Occipital lobe (tissue), 2 donors: Measurements from ENCODE around the gene CAPN6. TPM values are rescaled to one million over a fixed set of nuclear protein-coding genes. Genes with fewer than 3 reads are reported as not detected.

Experiments used
- DNase-seq: peaks from one replicate; lab custom pipeline; 2025; lab: John Stamatoyannopoulos, UW
- total RNA-seq: library from RNA; depleted of rRNA; stranded (reverse); fragments of >200 nt; gene quantifications from one replicate; pipeline ENCODE4 v1.2.3, GENCODE V29; 2014

The CAPN6 gene, protein sequence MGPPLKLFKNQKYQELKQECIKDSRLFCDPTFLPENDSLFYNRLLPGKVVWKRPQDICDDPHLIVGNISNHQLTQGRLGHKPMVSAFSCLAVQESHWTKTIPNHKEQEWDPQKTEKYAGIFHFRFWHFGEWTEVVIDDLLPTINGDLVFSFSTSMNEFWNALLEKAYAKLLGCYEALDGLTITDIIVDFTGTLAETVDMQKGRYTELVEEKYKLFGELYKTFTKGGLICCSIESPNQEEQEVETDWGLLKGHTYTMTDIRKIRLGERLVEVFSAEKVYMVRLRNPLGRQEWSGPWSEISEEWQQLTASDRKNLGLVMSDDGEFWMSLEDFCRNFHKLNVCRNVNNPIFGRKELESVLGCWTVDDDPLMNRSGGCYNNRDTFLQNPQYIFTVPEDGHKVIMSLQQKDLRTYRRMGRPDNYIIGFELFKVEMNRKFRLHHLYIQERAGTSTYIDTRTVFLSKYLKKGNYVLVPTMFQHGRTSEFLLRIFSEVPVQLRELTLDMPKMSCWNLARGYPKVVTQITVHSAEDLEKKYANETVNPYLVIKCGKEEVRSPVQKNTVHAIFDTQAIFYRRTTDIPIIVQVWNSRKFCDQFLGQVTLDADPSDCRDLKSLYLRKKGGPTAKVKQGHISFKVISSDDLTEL
- total RNA-seq: 0.31 TPM

- no peak for DNase-seq
These were observed at the start of gene CAPN6 for GRCh38 chrX:111270339-111270738. Gene CAPN6 (minus strand): TSS chrX:111270483. CDS start chrX:111263936, 6,547 bp downstream.

GRCh38 chrX:111319451-111319850, 49.2 kb upstream of the CAPN6 start:
- DNase-seq: no peak

DNA sequence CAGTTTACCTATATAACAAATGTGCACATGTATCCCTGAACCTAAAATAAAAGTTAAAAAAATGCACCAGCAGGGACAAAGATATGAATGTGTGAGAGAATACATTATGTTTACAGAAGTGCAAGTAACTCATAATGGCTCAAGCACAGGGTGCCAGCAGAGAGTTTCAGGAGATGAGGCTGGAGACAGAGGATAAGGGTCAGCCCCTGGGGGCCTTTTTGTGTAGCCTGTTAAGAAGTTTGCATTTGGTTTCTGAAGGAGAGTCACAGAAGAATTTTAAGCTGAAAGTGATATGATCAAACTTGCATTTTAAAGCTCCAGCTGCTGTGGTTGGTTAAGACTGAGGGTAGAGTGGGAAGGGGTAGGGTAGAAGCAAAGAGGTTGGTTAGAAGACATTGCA, 48.6 kb upstream of the CAPN6 start:
- no peak for DNase-seq

DNA sequence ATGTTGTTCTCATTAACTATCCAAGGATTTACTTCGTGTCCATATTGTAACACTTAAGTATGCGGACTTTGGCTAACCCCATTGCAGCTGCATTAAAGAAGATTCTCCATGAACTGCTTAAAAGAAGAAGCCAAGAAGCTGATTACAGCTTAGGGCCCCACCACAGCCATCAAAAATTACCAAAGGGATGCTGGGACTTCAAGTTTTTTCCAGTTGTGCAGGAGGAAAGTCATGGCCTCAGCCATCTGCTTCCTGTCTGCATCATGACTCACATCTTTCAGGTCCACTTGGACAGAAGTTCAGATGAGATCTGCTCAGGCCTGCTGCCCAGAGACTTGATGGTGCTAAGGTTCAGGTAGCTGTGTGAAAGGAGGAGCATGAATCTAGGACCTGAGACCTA, 38.8 kb upstream of the CAPN6 start:
- no peak for DNase-seq

- DNase-seq: no peak
These were observed 37.8 kb upstream of the CAPN6 start for GRCh38 chrX:111308039-111308438.

DNA sequence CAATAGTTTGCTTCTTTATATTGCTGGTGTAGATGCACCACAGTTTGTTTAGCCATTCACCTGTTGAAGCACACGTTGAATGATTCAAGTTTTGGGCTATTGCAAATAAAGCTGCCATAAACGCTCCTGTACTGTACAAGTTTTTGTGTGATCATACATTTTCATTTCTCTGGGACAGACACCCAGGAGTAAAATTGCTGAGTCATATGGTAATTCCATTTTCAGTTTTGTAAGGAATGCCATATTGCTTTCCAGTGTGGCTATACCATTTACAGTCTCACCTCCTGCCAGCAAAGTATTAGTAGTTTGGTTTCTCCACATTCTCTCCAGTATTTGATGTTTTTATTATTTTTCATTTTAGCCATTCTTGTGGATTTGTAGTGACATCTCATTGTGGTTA, 32.0 kb upstream of the CAPN6 start:
- no peak for DNase-seq

DNA sequence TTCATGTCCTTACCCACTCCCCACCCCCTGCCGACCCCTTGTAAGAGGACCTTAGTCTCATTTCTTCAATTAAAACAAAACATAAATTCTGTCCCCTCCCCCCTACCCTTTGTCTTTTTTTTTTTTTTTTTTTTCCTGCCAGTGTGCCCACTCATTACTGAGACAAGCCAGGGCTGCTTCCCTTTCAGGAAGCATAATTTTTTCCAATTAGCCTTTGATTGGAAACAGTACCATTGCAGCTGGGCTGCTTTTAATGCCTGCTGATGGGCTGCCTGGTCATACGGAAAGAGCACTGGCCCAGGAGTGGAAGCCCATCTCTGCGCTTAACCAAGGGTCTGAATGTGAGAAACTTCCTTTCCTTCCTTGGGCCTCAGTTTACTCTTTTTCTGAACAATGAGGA, 18.6 kb upstream of the CAPN6 start:
- no peak for DNase-seq

DNA sequence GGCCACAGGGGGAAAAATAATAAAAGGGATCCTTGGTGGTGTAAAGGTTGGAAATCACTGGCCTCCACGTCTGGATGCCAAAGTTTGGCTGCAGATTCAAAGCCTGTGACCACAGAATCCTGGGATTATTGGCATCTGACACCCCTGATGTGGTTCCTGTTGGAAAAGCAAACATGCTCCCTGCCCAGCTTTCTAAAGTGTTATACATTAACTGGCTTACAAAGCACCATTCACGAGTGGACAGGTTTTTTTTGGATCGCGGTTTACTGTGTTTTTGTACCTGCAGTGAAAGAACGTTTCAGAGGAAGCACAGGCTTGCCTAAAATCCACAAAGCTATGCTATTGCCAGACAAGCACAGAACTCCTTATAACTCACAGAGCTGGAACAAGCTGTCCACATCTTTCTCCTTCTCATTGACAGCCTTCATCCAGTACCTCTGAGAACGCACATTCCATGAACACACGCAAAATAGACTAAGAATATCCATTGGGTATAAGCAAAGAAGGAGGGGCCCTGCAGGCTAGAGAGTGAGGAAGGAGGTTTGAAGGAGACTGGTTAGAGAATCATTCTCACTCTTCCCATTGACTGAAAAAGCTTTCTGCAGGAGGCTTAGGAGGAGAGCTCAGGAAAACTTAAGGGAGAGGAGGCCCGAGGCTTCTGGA, 14.5 kb upstream of the CAPN6 start:
- no peak for DNase-seq

DNA sequence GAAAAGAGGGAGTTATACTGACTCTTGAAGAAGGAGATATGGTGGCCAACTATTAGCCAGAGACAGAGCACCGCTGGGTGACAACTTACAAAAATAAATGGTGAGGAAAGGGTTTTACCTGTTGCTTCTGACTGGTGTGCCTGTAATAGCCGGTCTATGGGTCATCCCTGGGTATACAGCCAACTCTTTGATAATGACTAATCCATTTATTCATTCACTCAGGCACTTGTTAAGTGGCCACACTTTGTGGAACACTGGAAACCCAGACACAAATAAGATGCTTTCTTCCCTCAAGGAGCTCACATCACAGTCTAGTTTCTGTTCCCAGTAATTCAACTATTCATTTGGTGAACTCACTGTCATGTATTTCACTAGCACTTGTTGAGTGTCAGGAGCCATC, 13.2 kb upstream of the CAPN6 start:
- no peak for DNase-seq

DNA sequence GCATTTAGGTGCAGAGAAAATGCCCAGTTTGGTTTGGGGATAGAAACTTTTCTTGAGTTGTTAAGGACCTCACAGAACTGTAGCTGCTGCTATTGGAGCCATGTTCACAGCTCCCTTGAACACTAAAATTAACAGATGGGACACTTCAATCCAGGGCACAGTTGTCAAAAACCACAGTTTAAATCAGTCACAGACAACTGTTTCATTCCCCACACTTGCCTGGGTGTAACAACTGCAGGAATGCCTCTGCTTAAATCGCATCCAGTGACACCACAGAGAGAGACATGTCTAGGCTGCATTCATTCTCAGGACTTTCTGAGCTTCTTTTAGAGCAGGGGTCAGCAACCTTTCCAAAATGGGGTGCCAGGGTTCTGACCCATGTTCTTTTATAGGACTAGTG, 12.7 kb upstream of the CAPN6 start:
- no peak for DNase-seq

DNA sequence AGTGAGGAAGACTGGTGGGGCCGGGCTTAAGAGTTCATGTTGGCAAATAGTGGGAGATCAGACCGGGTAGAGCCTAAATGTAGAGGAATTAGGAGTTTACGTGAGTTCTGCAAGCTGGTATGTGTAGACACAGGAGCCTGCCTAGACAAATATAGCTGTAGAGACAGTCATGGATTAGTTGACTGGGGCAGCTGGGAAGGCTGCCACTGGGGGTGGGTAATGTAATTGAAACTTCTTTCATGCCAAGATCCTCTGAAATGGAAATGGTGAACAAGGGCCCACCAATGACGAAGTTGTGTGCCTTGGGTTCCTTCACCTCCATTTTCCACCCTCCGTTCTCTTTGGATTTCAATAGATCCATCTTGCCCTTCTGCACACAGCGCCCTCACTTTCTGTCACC, 11.9 kb upstream of the CAPN6 start:
- no peak for DNase-seq

- DNase-seq: no peak
These were observed 1.8 kb downstream of the CAPN6 start for GRCh38 chrX:111268506-111268905.

DNA sequence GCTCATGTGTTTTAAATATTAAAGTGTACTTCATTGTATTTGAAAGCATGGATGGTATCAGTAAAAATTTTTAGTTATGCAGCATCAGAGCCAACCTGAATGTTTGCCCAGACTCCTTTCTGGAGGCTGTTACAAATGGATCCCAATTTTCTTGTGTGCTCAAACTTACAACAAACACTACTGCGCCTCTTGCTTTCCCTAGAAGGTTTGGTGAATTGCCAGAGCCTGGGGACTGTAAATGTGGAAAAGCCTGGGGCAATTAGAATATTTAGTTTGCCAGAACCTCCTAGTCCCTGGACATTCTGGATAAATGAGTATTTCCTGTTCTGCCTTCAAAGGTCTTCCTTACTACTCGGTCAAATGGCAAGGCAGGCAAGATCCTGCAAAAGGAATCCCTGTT, 4.8 kb downstream of the CAPN6 start:
- DNase-seq: no peak

DNA sequence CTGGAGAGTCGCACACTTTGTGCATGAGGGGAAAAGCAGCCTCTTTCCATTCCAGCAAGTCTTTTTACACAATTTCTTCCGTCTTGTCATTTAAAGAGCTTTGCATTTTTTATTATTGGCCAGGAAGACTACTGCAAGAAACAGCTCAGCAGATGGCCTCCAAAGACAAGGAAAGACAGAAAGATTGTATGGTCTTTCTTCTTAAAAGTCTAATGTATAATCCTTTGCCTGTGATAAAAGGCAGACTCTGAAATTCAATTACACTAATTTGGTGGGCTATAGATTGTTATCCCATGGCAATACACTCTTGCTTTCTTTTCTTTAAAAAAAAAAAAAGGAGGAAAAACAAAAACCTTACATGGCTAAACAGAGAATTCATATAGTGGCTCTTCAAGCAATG, 5.9 kb downstream of the CAPN6 start:
- no peak for DNase-seq

- no peak for DNase-seq
These were observed 8.2 kb downstream of the CAPN6 start for GRCh38 chrX:111262086-111262485.

- DNase-seq: no peak
These were observed 9.8 kb downstream of the CAPN6 start for GRCh38 chrX:111260451-111260850.

DNA sequence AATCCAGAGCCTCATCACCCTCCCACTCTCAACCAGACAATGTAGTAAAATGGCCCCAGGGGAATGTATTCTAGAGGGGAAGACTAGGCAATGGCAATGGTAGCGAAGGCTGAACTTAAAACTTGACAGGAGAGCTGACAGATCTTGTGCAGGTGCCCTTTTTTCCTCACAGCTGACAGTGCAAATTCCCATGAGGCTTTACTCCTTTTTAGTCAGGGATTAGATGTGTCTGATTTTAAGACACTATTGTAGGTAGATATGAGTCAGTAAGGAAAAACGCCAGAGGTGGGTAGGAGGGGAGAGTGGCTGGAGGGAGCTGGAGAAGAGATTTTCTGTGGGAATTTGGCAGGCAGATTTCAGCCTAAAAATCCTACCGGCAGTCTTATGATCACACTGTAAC, 10.7 kb downstream of the CAPN6 start:
- no peak for DNase-seq

DNA sequence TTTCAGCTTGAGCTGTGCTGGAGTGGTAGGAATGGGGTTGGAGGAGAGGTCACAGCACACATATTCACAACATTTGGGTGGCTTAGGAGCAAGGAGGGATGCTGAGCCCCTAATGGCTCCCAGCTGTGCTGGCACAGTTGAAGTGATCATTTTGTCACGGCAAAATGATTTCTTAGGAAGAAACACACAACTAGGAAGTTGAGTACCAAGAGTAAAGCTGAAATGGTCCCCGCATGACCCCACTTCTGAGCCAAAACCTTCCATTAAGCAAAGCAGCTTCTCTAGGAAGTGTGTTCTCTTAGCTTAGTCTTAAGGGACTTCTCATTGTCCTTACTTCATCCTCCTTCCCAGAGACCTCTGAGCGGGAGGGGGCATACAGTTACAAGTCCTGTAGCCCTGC, 12.6 kb downstream of the CAPN6 start:
- DNase-seq: no peak

GRCh38 chrX:111254896-111255693, 15.2 kb downstream of the CAPN6 start:
- DNase-seq: no peak

- no peak for DNase-seq
These were observed 26.0 kb downstream of the CAPN6 start for GRCh38 chrX:111244235-111244750.

DNA sequence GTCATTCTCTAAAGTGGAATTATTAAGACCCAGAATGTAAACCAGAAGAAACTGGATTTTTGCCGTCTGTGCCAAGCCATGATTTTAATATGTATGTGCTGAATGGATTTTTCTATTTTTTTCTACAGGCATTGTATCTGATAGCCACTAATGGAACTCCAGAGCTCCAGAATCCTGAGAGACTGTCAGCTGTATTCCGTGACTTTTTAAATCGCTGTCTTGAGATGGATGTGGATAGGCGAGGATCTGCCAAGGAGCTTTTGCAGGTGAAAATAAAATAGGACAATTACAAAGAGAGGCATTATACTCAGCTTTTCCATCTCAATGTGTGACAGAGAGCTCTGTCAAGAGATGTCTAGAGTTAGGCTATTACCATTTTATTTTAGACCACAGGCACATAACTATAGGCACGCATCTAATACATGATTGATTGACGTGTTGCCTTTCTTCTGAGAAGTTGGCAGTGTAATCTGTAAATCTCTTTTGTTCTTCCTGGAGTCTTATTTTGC, 53.9 kb downstream of the CAPN6 start:
- no peak for DNase-seq
